Suprapubic skin (tissue), 4 donors: Measurements from ENCODE around the gene ARHGEF7. TPM values are rescaled to one million over a fixed set of nuclear protein-coding genes. Genes with fewer than 3 reads are reported as not detected.

Experiments
- DNase-seq, 2 donors: peaks; one replicate each; pipeline ENCODE4 v3.0.0-alpha.2; 2019; ENCODE audit warnings: low spot score in 2 of 2
- H3K27ac ChIP-seq: fragments of 200-600 bp; sonication (generic); one replicate; pipeline ENCODE4 v1.5.1; 2019
- H3K27me3 ChIP-seq: fragments of 200-600 bp; sonication (generic); one replicate; pipeline ENCODE4 v1.5.1; 2019
- H3K36me3 ChIP-seq: fragments of 200-600 bp; sonication (generic); one replicate; pipeline ENCODE4 v1.5.1; 2019
- H3K4me1 ChIP-seq: fragments of 200-600 bp; sonication (generic); one replicate; pipeline ENCODE4 v1.5.1; 2019
- H3K4me3 ChIP-seq: fragments of 200-600 bp; sonication (generic); one replicate; pipeline ENCODE4 v1.5.1; 2019; ENCODE audit warnings: mild to moderate bottlenecking
- H3K9me3 ChIP-seq: fragments of 200-600 bp; sonication (generic); one replicate; pipeline ENCODE4 v1.5.1; 2019
- EP300 ChIP-seq: sonication (generic); formaldehyde crosslinking; IDR thresholded peaks from one replicate; pipeline ENCODE4 v1.6.1; 2017; ENCODE audit warnings: antibody characterized with exemption
- POLR2A ChIP-seq, 2 donors: fragments of 450-650 bp; IDR thresholded peaks; one replicate each; pipeline ENCODE4 v1.6.1; 2017; ENCODE audit warnings: antibody characterized with exemption in 2 of 2, mild to moderate bottlenecking in 2 of 2, moderate library complexity in 2 of 2
- POLR2AphosphoS5 ChIP-seq, 3 donors: sonication (generic); formaldehyde crosslinking; IDR thresholded peaks; one replicate each; pipeline ENCODE4 v1.6.1; 2017; ENCODE audit warnings: antibody characterized with exemption in 3 of 3
- WGBS: methylation state at CpG from one replicate; pipeline ENCODE4 v1.1.5; 2018; 5-methylcytosine and 5-hydroxymethylcytosine counted together
- total RNA-seq, 4 donors: library from RNA; depleted of rRNA; stranded (reverse); fragments of >200 nt; gene quantifications; one replicate each; pipeline ENCODE4 v1.1.0, GENCODE V29; 2016
- TF ChIP-seq, protein P1 (sequence below), 2 donors: fragments of 200-600 bp in 1 of 2; fragments of 450-650 bp in 1 of 2; sonication (generic) in 1 of 2; IDR thresholded peaks; one replicate each; pipeline ENCODE4 v1.5.1; 2016 to 2019; ENCODE audit warnings: antibody characterized with exemption in 2 of 2, mild to moderate bottlenecking in 1 of 2, moderate library complexity in 1 of 2

ARHGEF7 gene
- total RNA-seq, 4 donors from 2014 or later = 72.1 to 210 (median 99.6) TPM

DNA sequence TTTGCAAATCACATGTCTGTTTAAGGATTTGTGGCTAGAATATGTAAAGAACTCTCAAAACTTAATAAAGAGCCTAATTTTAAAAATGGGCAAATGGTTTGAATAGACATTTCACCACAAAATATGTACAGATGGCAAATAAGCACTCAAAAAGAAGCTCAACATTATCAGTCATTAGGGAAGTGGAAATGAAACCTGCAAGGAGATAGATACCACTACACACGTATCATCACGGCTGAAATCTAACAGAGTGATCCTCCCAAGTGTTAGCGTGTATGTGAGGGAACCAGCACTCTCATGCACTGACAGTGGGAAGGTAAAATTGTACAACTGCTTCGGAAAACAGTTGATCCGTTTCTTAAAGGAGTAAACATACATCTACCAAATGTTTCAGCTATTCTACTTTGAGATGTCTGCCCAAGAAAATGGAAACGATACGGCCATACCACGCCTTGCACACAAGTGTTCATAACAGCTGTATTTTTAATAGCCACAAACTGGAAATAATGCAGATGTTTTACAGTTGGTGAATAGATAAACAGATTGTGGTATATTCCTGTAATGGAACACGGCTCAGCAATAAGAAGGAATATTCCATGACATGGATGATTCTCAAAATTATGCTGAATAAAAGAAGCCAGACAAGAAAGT is 14.5 kb downstream of the ARHGEF7 start:
- Histone ChIP-seq H3K36me3 (no peaks in the 10 kb centered on the region), H3K4me3 (no peak overlapping the region), H3K9me3 (no peaks in the 10 kb centered on the region), H3K27ac (no peak overlapping the region), H3K4me1 (peaks cover 2% of the 10 kb centered on the region), H3K27me3 (no peaks in the 10 kb centered on the region)
- DNase-seq = no peak
- TF ChIP-seq POLR2A (IDR thresholded peaks at IDR 0.05) (no peak), EP300 (no peak), POLR2AphosphoS5 (IDR thresholded peaks at IDR 0.05) (no peak)
- TF ChIP-seq, protein P1, sequence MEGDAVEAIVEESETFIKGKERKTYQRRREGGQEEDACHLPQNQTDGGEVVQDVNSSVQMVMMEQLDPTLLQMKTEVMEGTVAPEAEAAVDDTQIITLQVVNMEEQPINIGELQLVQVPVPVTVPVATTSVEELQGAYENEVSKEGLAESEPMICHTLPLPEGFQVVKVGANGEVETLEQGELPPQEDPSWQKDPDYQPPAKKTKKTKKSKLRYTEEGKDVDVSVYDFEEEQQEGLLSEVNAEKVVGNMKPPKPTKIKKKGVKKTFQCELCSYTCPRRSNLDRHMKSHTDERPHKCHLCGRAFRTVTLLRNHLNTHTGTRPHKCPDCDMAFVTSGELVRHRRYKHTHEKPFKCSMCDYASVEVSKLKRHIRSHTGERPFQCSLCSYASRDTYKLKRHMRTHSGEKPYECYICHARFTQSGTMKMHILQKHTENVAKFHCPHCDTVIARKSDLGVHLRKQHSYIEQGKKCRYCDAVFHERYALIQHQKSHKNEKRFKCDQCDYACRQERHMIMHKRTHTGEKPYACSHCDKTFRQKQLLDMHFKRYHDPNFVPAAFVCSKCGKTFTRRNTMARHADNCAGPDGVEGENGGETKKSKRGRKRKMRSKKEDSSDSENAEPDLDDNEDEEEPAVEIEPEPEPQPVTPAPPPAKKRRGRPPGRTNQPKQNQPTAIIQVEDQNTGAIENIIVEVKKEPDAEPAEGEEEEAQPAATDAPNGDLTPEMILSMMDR (IDR thresholded peaks at IDR 0.05) = no peak
- WGBS = 76% methylated on average over 9 of the region's 9 CpGs

DNA sequence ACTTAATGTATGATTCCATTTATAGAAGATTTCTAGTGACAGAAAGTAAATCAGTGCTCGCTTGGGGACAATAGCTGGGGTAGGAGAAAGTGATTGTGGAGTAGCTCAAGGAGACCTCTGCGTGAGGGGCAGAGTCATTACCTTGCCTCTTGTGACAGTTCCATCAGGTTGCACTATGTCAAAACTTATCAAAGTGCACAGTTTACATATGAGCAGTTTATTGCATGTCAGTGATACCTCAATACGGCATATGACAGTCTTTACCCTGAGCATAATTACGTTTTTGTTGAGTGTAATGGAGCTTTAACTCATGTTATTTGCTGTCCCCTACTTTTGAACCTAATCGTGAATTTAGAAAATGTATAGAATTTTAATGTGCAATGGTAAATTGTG is 15.0 kb downstream of the ARHGEF7 start:
- no peaks in the 10 kb centered on the region for H3K4me1 ChIP-seq
- TF ChIP-seq, protein P1 (IDR thresholded peaks at IDR 0.05) = no peak
- TF ChIP-seq EP300 = no peak
- TF ChIP-seq POLR2A (IDR thresholded peaks at IDR 0.05) = no peak
- no peak for TF ChIP-seq POLR2AphosphoS5 (IDR thresholded peaks at IDR 0.05)
- WGBS = 82% methylated on average over 5 of the region's 5 CpGs

DNA sequence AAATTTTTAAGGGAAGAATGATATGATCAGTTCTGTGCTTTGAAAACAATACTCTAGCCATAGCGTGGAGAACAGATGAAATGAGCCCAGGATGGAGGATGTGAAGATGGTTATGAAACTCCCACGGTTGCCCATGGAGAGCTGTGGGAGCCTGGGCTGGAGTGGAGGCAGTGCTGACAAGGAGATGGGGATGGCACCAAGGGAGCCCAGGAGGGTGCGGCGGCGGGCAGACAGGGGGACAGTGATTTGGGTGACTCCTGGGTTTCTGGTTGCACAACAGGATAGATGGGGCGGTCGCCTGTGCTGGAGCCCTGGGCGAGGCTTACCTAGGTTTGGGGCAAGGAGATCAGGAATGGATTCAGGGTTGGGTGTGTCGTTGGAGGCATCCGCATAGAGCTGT is 15.9 kb downstream of the ARHGEF7 start:
- Histone ChIP-seq H3K36me3 (no peaks in the 10 kb centered on the region), H3K27me3 (no peaks in the 10 kb centered on the region), H3K4me1 (no peaks in the 10 kb centered on the region), H3K4me3 (no peak overlapping the region), H3K9me3 (no peaks in the 10 kb centered on the region), H3K27ac (no peak overlapping the region)
- 79% methylated on average over 10 of the region's 10 CpGs for WGBS
- no peak for DNase-seq
- no peak for TF ChIP-seq EP300
- TF ChIP-seq, protein P1 (IDR thresholded peaks at IDR 0.05) = no peak
- no peak for TF ChIP-seq POLR2A (IDR thresholded peaks at IDR 0.05)
- TF ChIP-seq POLR2AphosphoS5 (IDR thresholded peaks at IDR 0.05) = no peak

More for the DNA sequence above, 15.0 kb downstream of the ARHGEF7 start:
- Histone ChIP-seq H3K9me3 (no peaks in the 10 kb centered on the region), H3K27ac (no peak overlapping the region), H3K4me3 (no peak overlapping the region), H3K36me3 (no peaks in the 10 kb centered on the region), H3K27me3 (no peaks in the 10 kb centered on the region)
- no peak for DNase-seq

DNA sequence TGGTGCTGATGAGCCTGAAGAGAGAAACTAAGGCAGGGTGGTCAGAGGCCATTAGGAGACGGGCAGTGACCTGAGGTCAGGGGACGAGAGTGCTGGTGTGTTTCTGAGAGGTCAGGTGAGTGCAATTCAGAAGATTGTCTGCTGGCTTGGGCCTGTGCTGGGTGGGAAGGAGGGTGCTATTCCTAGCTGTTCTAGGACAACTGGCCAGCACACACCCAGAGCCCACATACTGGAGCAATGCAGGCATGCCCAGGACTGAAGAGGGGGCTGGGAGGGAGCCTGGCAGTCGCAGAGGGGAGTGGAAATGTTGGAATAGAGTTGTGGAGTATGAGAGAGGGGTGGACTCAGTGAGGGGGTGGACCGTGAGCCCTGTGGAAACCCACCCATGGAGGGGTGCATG is 16.5 kb downstream of the ARHGEF7 start:
- Histone ChIP-seq H3K36me3 (no peaks in the 10 kb centered on the region), H3K9me3 (no peaks in the 10 kb centered on the region), H3K4me1 (no peaks in the 10 kb centered on the region), H3K27ac (no peak overlapping the region), H3K27me3 (no peaks in the 10 kb centered on the region), H3K4me3 (no peak overlapping the region)
- 73% methylated on average over 4 of the region's 4 CpGs for WGBS
- DNase-seq = no peak
- TF ChIP-seq POLR2A (IDR thresholded peaks at IDR 0.05) = no peak
- no peak for TF ChIP-seq POLR2AphosphoS5 (IDR thresholded peaks at IDR 0.05)
- no peak for TF ChIP-seq EP300
- TF ChIP-seq, protein P1 (IDR thresholded peaks at IDR 0.05) = no peak

DNA sequence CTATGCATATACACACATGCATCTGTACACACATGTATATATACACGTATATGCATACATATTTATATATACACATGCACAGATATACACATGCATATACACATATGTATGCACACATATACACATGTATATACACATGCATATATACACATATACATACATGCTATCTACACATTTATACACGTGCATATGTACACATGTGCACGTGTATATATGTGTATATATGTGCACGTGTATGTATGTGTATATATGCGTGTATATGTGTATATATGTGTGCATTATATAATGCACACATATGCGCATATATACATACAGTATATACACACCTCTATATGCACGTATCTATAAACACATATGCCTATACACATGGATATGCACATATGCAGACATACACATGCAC is 17.8 kb downstream of the ARHGEF7 start:
- 95% methylated on average over 7 of the region's 7 CpGs for WGBS
- no peaks in the 10 kb centered on the region for H3K27me3 ChIP-seq
- no peak for TF ChIP-seq POLR2AphosphoS5 (IDR thresholded peaks at IDR 0.05)
- no peak for TF ChIP-seq POLR2A (IDR thresholded peaks at IDR 0.05)
- no peak for TF ChIP-seq EP300
- TF ChIP-seq, protein P1 (IDR thresholded peaks at IDR 0.05) = no peak

More for the DNA sequence above, 17.8 kb downstream of the ARHGEF7 start:
- Histone ChIP-seq H3K4me1 (no peaks in the 10 kb centered on the region), H3K4me3 (no peak overlapping the region), H3K27ac (no peak overlapping the region), H3K9me3 (no peaks in the 10 kb centered on the region), H3K36me3 (no peaks in the 10 kb centered on the region)
- DNase-seq = no peak
